ENCODE data around the gene MRPS26. TPM values are rescaled to one million over a fixed set of nuclear protein-coding genes. Genes with fewer than 3 reads are reported as not detected.

The MRPS26 gene
- total RNA-seq, 1 experiment from 2014 or later: 52.7 TPM

- Histone ChIP-seq H3K4me1 (ENCODE audit: control insufficient read depth, insufficient read depth, low read length) (no peaks in the 10 kb centered on the region), H3K27me3 (ENCODE audit: control insufficient read depth, insufficient read depth, low read length) (no peaks in the 10 kb centered on the region), H3K4me3 (ENCODE audit: low read depth in 2 of 2, low read length in 2 of 2) (no peak overlapping the region), H3K36me3 (ENCODE audit: control insufficient read depth, insufficient read depth, low read length) (no peaks in the 10 kb centered on the region), H3K9me3 (ENCODE audit: control insufficient read depth, insufficient read depth, low read depth, low read length) (no peaks in the 10 kb centered on the region), H3K27ac (ENCODE audit: low read length) (no peak overlapping the region)
- TF ChIP-seq SIN3A (IDR thresholded peaks at IDR 0.05; ENCODE audit: borderline replicate concordance, insufficient read depth, low read depth, low read length): no peak
- TF ChIP-seq TCF7L2 (IDR thresholded peaks at IDR 0.05; ENCODE audit: low read depth, low read length): no peak
- TF ChIP-seq POLR2AphosphoS5 (IDR thresholded peaks at IDR 0.05; ENCODE audit: low read depth, low read length): no peak
- TF ChIP-seq CTCF (IDR thresholded peaks at IDR 0.05): no peak
- no peak for TF ChIP-seq REST (IDR thresholded peaks at IDR 0.05; ENCODE audit: insufficient read depth in 1 of 2, low read depth in 2 of 2, low read length in 1 of 2)
- no peak for ATAC-seq
- ChIA-PET CTCF (no interaction called here), POLR2A (interaction anchor here (1.1 kb wide), 1 partner anchor 10 kb away, joined by 3 read pairs; no protein-coding TSS in a partner anchor)
- DNase-seq (ENCODE audit: low read depth, low spot score): no peak
- intact Hi-C loops (cut with micrococcal nuclease; ENCODE audit: unreplicated experiment) (no loop called here), in situ Hi-C loops (cut with HindIII; ENCODE audit: low pct_unique_long_range_greater_than_20kb, low sequenced_read_pairs) (no loop called here)
- no TSS peak for BruUV-seq (replicated peaks)
These were observed 46.9 kb downstream of the MRPS26 start for GRCh38 chr20:3092611-3093379.

GRCh38 chr20:3093861-3094361 lies 48.1 kb downstream of the MRPS26 start:
- TF ChIP-seq REST (IDR thresholded peaks at IDR 0.05; ENCODE audit: insufficient read depth in 1 of 2, low read depth in 2 of 2, low read length in 1 of 2) (no peak), POLR2AphosphoS5 (IDR thresholded peaks at IDR 0.05; ENCODE audit: low read depth, low read length) (no peak), SIN3A (IDR thresholded peaks at IDR 0.05; ENCODE audit: borderline replicate concordance, insufficient read depth, low read depth, low read length) (no peak), CTCF (IDR thresholded peaks at IDR 0.05) (no peak), TCF7L2 (IDR thresholded peaks at IDR 0.05; ENCODE audit: low read depth, low read length) (no peak)
- ChIA-PET POLR2A (no interaction called here), CTCF (interaction anchor here (0.6 kb wide), 1 partner anchor 223 kb away, joined by 4 read pairs; no protein-coding TSS in a partner anchor)
- no peaks in the 10 kb centered on the region for H3K9me3 ChIP-seq (ENCODE audit: control insufficient read depth, insufficient read depth, low read depth, low read length)
- no peak overlapping the region for H3K4me3 ChIP-seq (ENCODE audit: low read depth in 2 of 2, low read length in 2 of 2)
- in situ Hi-C loops (cut with HindIII; ENCODE audit: low pct_unique_long_range_greater_than_20kb, low sequenced_read_pairs): no loop called here
- no peak overlapping the region for H3K27ac ChIP-seq (ENCODE audit: low read length)
- H3K4me1 ChIP-seq (ENCODE audit: control insufficient read depth, insufficient read depth, low read length): no peaks in the 10 kb centered on the region
- H3K36me3 ChIP-seq (ENCODE audit: control insufficient read depth, insufficient read depth, low read length): no peaks in the 10 kb centered on the region
- BruUV-seq (replicated peaks): no TSS peak
- intact Hi-C loops (cut with micrococcal nuclease; ENCODE audit: unreplicated experiment): no loop called here
- H3K27me3 ChIP-seq (ENCODE audit: control insufficient read depth, insufficient read depth, low read length): no peaks in the 10 kb centered on the region
- DNase-seq (ENCODE audit: low read depth, low spot score): no peak
- no peak for ATAC-seq

Measured in Panc1 (cell line).